ENCODE data around the gene LIMK2.

Gene LIMK2

GRCh38 chr22:31229402-31230079 lies 17.4 kb downstream of the LIMK2 start:
- H3K36me3 ChIP-seq (replicated peaks; ENCODE audit: low read depth, low read length), result peaks cover 12% of the 10 kb centered on the region
- H3K79me2 ChIP-seq (ENCODE audit: low read length), result peaks cover 11% of the 10 kb centered on the region; the same call in 1 of the 2 replicates
- no peaks in the 10 kb centered on the region for H3K4me1 ChIP-seq (ENCODE audit: low read length)
- no peak overlapping the region for H3K4me2 ChIP-seq (ENCODE audit: low read length)
- H3K9ac ChIP-seq (ENCODE audit: low read length), result no peak overlapping the region
- TF ChIP-seq EZH2phosphoT487 (IDR thresholded peaks at IDR 0.05; ENCODE audit: low read depth), result no peak
- TF ChIP-seq CTCF (IDR thresholded peaks at IDR 0.05; ENCODE audit: low read depth, low read length), result no peak
- no peaks in the 10 kb centered on the region; the same call in 1 of the 2 replicates for H4K20me1 ChIP-seq (ENCODE audit: insufficient read depth, low read length)
- H2AFZ ChIP-seq (ENCODE audit: low read depth, low read length), result no peak overlapping the region
- H3K4me3 ChIP-seq (ENCODE audit: low read length), result no peak overlapping the region
- H3K27ac ChIP-seq (ENCODE audit: low read length), result no peak overlapping the region
- H3K9me3 ChIP-seq (ENCODE audit: insufficient read depth, low read length), result no peaks in the 10 kb centered on the region
- H3K27me3 ChIP-seq (ENCODE audit: low read depth, low read length), result no peaks in the 10 kb centered on the region

- Histone ChIP-seq H3K9ac (ENCODE audit: low read length) (no peak overlapping the region), H3K4me1 (ENCODE audit: low read length) (no peaks in the 10 kb centered on the region), H3K36me3 (replicated peaks; ENCODE audit: low read depth, low read length) (peaks cover 12% of the 10 kb centered on the region), H4K20me1 (ENCODE audit: insufficient read depth, low read length) (peaks cover 5% of the 10 kb centered on the region; the same call in 1 of the 2 replicates), H3K27me3 (ENCODE audit: low read depth, low read length) (no peaks in the 10 kb centered on the region), H3K4me2 (ENCODE audit: low read length) (no peak overlapping the region), H3K4me3 (ENCODE audit: low read length) (no peak overlapping the region), H2AFZ (ENCODE audit: low read depth, low read length) (no peak overlapping the region), H3K79me2 (ENCODE audit: low read length) (peaks cover 12% of the 10 kb centered on the region; the same call in 1 of the 2 replicates), H3K9me3 (ENCODE audit: insufficient read depth, low read length) (no peaks in the 10 kb centered on the region), H3K27ac (ENCODE audit: low read length) (no peak overlapping the region)
- TF ChIP-seq CTCF (IDR thresholded peaks at IDR 0.05; ENCODE audit: low read depth, low read length) (no peak), EZH2phosphoT487 (IDR thresholded peaks at IDR 0.05; ENCODE audit: low read depth) (no peak)
These were observed 18.2 kb downstream of the LIMK2 start for GRCh38 chr22:31230155-31230870.

- H3K9me3 ChIP-seq (ENCODE audit: insufficient read depth, low read length), result no peaks in the 10 kb centered on the region
- H2AFZ ChIP-seq (ENCODE audit: low read depth, low read length), result no peak overlapping the region
- no peaks in the 10 kb centered on the region for H3K4me1 ChIP-seq (ENCODE audit: low read length)
- H3K79me2 ChIP-seq (ENCODE audit: low read length), result peaks cover 7% of the 10 kb centered on the region; the same call in 1 of the 2 replicates
- no peak overlapping the region for H3K9ac ChIP-seq (ENCODE audit: low read length)
- H4K20me1 ChIP-seq (ENCODE audit: insufficient read depth, low read length), result 0 out of 2 replicates have a peak, but pooled peaks cover 5% of the 10 kb centered on the region
- H3K4me3 ChIP-seq (ENCODE audit: low read length), result no peak overlapping the region
- peaks cover 8% of the 10 kb centered on the region for H3K36me3 ChIP-seq (replicated peaks; ENCODE audit: low read depth, low read length)
- no peak overlapping the region for H3K27ac ChIP-seq (ENCODE audit: low read length)
- TF ChIP-seq CTCF (IDR thresholded peaks at IDR 0.05; ENCODE audit: low read depth, low read length) (peak; percentile 64), EZH2phosphoT487 (IDR thresholded peaks at IDR 0.05; ENCODE audit: low read depth) (no peak)
- H3K4me2 ChIP-seq (ENCODE audit: low read length), result no peak overlapping the region
- no peaks in the 10 kb centered on the region for H3K27me3 ChIP-seq (ENCODE audit: low read depth, low read length)
These were observed 18.9 kb downstream of the LIMK2 start for GRCh38 chr22:31230871-31231621.

- no peak overlapping the region for H3K27ac ChIP-seq (ENCODE audit: low read length)
- no peaks in the 10 kb centered on the region for H3K36me3 ChIP-seq (replicated peaks; ENCODE audit: low read depth, low read length)
- H2AFZ ChIP-seq (ENCODE audit: low read depth, low read length), result no peak overlapping the region
- H3K4me3 ChIP-seq (ENCODE audit: low read length), result no peak overlapping the region
- H3K27me3 ChIP-seq (ENCODE audit: low read depth, low read length), result no peaks in the 10 kb centered on the region
- 0 out of 2 replicates have a peak, but pooled peaks cover 5% of the 10 kb centered on the region for H4K20me1 ChIP-seq (ENCODE audit: insufficient read depth, low read length)
- no peak overlapping the region for H3K9ac ChIP-seq (ENCODE audit: low read length)
- no peaks in the 10 kb centered on the region for H3K4me1 ChIP-seq (ENCODE audit: low read length)
- no peaks in the 10 kb centered on the region for H3K9me3 ChIP-seq (ENCODE audit: insufficient read depth, low read length)
- TF ChIP-seq EZH2phosphoT487 (IDR thresholded peaks at IDR 0.05; ENCODE audit: low read depth) (no peak), CTCF (IDR thresholded peaks at IDR 0.05; ENCODE audit: low read depth, low read length) (no peak)
- H3K79me2 ChIP-seq (ENCODE audit: low read length), result peaks cover 7% of the 10 kb centered on the region; the same call in 1 of the 2 replicates
- no peak overlapping the region for H3K4me2 ChIP-seq (ENCODE audit: low read length)
These were observed 20.9 kb downstream of the LIMK2 start for GRCh38 chr22:31233001-31233400.
